Measurements from ENCODE around the gene SLC44A4. TPM values are rescaled to one million over a fixed set of nuclear protein-coding genes. Genes with fewer than 3 reads are reported as not detected.
"Not testable (repeated sequence)": the region's sequence is repeated elsewhere in the genome, so short reads cannot be mapped to it uniquely, and the experiment has no call there.

SLC44A4 gene
- total RNA-seq, 1 donor from 2014 or later: 17.5 TPM

DNA sequence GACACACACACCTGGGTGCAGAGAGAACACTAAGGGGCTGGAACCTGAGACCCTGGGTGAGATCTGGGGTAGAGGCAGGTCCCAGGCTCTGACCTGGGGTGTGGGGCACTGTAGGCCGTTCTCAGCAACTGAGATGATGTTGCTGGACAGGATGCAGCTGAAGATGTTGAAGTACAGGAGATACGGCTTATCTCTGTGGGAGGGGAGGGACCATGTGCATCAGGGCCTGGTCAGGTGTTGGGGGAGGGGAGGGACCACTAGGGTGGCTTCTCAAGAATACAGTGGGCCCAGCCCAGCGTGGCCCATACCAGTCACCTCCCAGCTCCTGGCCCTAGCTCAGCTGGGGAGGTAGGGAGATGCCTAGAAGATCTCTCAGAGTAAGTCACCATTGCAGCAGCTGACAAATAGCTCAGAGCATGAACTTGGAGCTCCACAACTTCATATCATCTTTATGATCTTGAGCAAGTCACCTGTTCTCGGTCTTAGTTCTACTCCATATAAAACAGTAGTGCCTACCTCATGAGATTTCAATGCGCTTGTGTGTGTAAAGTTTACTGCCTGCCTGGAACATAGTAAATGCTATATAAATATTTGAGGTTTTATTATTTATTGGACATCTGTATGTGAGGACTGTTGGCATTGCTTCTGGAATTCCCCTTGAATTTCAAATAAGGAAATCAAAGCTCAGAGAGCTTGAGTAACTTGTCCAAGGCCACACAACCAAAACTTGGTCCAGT is 3.8 kb downstream of the SLC44A4 start:
- no peak for DNase-seq (ENCODE audit: low spot score, unreplicated experiment)
- H3K36me3 Mint-ChIP-seq (ENCODE audit: insufficient read depth): peaks cover 5% of the 10 kb centered on the region
- H3K4me3 Mint-ChIP-seq (ENCODE audit: low read depth): no peak overlapping the region
- H3K4me1 Mint-ChIP-seq (ENCODE audit: low read depth): peaks cover 17% of the 10 kb centered on the region
- no peak overlapping the region for H3K27ac Mint-ChIP-seq
- no peaks in the 10 kb centered on the region for H3K27me3 Mint-ChIP-seq
- H3K9me3 Mint-ChIP-seq (ENCODE audit: low read depth): no peaks in the 10 kb centered on the region
- TF ChIP-seq, protein P1, sequence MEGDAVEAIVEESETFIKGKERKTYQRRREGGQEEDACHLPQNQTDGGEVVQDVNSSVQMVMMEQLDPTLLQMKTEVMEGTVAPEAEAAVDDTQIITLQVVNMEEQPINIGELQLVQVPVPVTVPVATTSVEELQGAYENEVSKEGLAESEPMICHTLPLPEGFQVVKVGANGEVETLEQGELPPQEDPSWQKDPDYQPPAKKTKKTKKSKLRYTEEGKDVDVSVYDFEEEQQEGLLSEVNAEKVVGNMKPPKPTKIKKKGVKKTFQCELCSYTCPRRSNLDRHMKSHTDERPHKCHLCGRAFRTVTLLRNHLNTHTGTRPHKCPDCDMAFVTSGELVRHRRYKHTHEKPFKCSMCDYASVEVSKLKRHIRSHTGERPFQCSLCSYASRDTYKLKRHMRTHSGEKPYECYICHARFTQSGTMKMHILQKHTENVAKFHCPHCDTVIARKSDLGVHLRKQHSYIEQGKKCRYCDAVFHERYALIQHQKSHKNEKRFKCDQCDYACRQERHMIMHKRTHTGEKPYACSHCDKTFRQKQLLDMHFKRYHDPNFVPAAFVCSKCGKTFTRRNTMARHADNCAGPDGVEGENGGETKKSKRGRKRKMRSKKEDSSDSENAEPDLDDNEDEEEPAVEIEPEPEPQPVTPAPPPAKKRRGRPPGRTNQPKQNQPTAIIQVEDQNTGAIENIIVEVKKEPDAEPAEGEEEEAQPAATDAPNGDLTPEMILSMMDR (IDR thresholded peaks at IDR 0.05; ENCODE audit: unreplicated experiment): no peak

DNA sequence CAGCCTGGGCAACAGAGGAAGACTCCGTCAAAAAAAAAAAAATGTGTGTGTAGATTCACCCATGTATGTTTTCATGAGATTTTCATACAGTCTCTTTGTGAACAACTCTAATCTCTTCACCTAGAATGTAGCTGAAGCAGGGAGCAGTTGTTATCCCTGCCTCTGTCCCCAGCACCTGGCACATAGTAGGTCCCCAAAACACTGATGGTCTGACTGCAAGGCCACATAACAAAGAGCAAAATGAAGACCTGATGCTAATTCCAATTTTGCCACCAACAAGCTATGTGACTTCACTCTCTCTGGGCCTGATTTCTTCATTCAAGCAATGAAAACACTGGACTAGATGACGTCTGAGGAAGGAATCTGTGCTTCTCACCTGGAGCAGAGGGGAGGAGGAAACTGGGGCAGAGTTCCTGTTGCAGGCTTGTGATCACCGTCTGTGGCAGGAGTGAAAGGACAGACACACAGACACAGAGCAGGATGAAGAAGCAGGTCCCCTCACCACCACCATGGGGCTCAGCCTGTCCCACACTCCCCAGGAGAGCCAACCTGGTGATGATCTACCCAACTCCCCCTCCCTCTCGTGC is 4.6 kb downstream of the SLC44A4 start:
- H3K9me3 Mint-ChIP-seq (ENCODE audit: low read depth): no peaks in the 10 kb centered on the region
- no peaks in the 10 kb centered on the region for H3K27me3 Mint-ChIP-seq
- peaks cover 16% of the 10 kb centered on the region for H3K4me1 Mint-ChIP-seq (ENCODE audit: low read depth)
- no peaks in the 10 kb centered on the region for H3K36me3 Mint-ChIP-seq (ENCODE audit: insufficient read depth)
- H3K27ac Mint-ChIP-seq: no peak overlapping the region
- TF ChIP-seq, protein P1 (IDR thresholded peaks at IDR 0.05; ENCODE audit: unreplicated experiment): no peak
- no peak overlapping the region for H3K4me3 Mint-ChIP-seq (ENCODE audit: low read depth)
- DNase-seq (ENCODE audit: low spot score, unreplicated experiment): no peak

DNA sequence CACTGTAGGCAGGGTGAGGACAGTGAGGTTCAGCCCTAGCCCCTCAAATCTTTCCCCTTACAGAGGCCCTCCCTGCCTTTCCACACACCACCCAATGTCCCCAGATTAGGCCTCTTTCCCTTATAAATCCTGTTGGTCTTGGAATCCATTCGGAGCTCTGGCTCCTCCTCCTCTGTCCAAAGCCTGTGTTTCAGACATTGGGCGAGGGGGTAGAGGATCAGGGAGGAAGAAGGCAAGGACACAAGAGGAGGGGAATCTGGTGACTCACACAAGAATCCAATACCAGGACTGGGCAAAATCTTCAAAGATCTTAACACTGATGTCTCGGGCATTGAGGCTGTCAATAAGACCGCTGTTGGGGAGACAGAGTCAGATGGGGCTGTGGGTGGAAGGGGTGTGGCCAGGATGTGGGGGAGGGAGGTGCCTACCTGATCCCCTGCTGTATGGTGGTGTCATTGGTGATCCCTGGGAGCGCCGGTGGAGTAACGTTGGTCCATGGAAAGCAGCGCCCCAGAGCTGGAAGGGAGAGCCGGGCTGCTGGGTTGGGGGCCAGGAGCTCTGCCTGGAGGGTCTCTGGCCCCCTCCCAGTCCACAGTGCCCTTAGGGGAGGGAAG is 7.6 kb downstream of the SLC44A4 start:
- H3K9me3 Mint-ChIP-seq (ENCODE audit: low read depth): no peaks in the 10 kb centered on the region
- no peak for DNase-seq (ENCODE audit: low spot score, unreplicated experiment)
- no peaks in the 10 kb centered on the region for H3K4me1 Mint-ChIP-seq (ENCODE audit: low read depth)
- no peaks in the 10 kb centered on the region for H3K27me3 Mint-ChIP-seq
- no peak overlapping the region for H3K4me3 Mint-ChIP-seq (ENCODE audit: low read depth)
- TF ChIP-seq, protein P1 (IDR thresholded peaks at IDR 0.05; ENCODE audit: unreplicated experiment): no peak
- H3K27ac Mint-ChIP-seq: peak overlapping the region; percentile 27
- no peaks in the 10 kb centered on the region for H3K36me3 Mint-ChIP-seq (ENCODE audit: insufficient read depth)

DNA sequence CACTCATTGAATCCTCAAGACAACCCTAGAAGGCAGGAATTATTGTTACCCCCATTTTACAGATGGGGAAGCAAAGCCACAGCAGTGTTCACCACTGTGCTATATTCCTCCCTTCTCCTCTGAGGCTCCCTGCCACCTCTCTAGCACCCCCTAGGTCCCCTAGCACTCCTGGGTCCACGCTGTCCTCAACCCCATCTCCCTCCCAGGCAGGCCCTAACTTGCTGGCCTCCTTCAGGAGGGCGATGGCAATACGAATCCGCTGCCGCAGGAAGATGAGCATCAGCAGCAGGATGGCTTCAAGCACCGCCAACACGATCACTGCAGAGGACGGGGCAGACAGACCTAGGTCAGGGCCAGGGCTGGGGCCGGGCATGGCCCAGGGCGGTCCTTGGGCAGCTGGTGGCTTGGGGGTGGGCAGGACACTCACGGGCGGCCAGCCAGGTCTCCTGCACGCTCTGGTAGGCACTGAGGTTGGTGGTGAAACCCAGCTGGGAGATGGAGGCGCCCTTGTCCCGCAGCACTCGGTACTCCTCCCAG is 8.3 kb downstream of the SLC44A4 start:
- H3K27ac Mint-ChIP-seq: no peak overlapping the region

DNA sequence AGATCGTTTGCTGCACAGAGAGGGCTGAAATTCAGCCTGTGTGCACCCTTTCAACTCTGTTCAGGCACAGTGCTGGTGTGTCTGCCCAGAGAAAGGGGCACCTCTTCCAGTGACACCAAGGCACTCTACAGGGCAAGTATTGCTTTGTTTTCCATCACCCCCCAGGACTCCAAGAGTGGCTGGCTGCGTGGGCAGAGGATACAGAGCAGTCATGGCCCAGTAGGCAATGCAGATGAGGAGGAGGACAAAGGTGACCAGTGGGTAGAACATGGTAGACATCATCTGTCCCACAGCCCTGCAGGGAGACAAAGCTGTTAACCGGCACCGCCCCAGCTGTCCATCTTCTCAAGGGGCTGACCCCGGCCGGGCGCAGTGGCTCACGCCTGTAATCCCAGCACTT is 9.5 kb downstream of the SLC44A4 start:
- DNase-seq (ENCODE audit: low spot score, unreplicated experiment): no peak
- H3K27me3 Mint-ChIP-seq: no peaks in the 10 kb centered on the region
- no peaks in the 10 kb centered on the region for H3K9me3 Mint-ChIP-seq (ENCODE audit: low read depth)
- H3K4me1 Mint-ChIP-seq (ENCODE audit: low read depth): peaks cover 4% of the 10 kb centered on the region
- TF ChIP-seq, protein P1 (IDR thresholded peaks at IDR 0.05; ENCODE audit: unreplicated experiment): no peak
- H3K4me3 Mint-ChIP-seq (ENCODE audit: low read depth): no peak overlapping the region
- H3K36me3 Mint-ChIP-seq (ENCODE audit: insufficient read depth): no peaks in the 10 kb centered on the region
- no peak overlapping the region for H3K27ac Mint-ChIP-seq

More for the DNA sequence above, 8.3 kb downstream of the SLC44A4 start:
- H3K4me1 Mint-ChIP-seq (ENCODE audit: low read depth): no peaks in the 10 kb centered on the region
- no peak overlapping the region for H3K4me3 Mint-ChIP-seq (ENCODE audit: low read depth)
- H3K9me3 Mint-ChIP-seq (ENCODE audit: low read depth): no peaks in the 10 kb centered on the region
- no peaks in the 10 kb centered on the region for H3K27me3 Mint-ChIP-seq
- TF ChIP-seq, protein P1 (IDR thresholded peaks at IDR 0.05; ENCODE audit: unreplicated experiment): no peak
- no peak for DNase-seq (ENCODE audit: low spot score, unreplicated experiment)
- no peaks in the 10 kb centered on the region for H3K36me3 Mint-ChIP-seq (ENCODE audit: insufficient read depth)

DNA sequence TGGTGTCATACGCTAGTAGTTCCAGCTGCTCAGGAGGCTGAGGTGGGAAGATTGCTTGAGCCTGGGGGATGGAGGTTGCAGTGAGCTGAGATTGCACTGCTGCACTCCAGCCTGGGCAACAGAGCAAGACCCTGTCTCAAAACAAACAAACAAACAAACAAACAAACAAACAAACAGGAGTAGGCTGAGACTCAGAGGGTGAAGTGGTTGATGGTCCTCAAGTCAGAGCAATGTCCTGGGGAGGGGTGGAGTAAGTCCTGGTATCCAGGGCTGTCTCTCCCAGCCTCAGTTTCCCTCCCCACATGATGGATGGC is 10.2 kb downstream of the SLC44A4 start:
- not testable (repeated sequence) for H3K36me3 Mint-ChIP-seq (ENCODE audit: insufficient read depth); H3K4me3 Mint-ChIP-seq (ENCODE audit: low read depth); H3K9me3 Mint-ChIP-seq (ENCODE audit: low read depth); H3K27me3 Mint-ChIP-seq; H3K27ac Mint-ChIP-seq; DNase-seq (ENCODE audit: low spot score, unreplicated experiment); H3K4me1 Mint-ChIP-seq (ENCODE audit: low read depth)

Data from progenitor cell of endocrine pancreas (in vitro differentiated cells).